RKO (cell line): ENCODE results near the gene GRM1.
"Not testable (repeated sequence)": the region's sequence is repeated elsewhere in the genome, so short reads cannot be mapped to it uniquely, and the experiment has no call there.

Experiments used
- DNase-seq: peaks from one replicate; pipeline ENCODE4 v3.0.0-alpha.2; 2016; ENCODE audit warnings: low spot score

The GRM1 gene

DNA sequence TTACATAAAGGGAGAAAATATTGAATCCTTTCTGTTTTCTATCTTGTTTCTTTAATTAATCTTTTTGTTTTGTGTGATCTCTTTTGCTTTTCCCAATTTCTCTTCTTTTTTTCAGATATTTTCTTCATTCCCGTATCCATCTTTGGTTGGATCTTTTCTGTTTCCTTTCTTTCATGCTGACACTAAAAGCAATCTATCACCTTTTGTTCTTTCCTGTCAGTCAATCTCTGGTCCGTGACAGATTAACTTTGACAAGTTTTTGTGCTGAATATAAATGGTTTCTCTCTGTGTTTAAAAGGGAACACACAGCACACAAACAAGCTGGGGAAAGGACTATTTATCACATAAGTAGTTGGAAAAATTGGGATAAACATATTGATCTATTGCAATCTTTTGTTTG, 162.8 kb downstream of the GRM1 start:
- no peak for DNase-seq

DNA sequence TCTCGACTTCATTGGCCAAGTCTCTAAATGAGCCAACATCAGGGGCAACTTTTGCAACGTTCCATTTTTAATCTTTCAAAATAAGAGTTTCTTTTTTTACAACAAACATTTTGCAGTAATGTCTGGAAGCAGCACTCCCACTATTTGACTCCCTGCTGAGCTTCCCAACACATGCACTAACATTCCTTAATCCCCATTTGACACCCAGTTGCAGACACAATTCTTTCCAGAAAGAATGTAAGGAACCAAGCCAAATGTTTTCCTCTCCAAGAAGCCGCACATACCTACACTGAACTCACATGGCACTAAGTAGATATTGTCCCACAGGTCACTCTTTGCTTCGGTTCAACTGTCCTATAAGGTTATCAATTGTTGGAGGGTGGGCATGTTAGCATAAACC, 165.6 kb downstream of the GRM1 start:
- no peak for DNase-seq

DNA sequence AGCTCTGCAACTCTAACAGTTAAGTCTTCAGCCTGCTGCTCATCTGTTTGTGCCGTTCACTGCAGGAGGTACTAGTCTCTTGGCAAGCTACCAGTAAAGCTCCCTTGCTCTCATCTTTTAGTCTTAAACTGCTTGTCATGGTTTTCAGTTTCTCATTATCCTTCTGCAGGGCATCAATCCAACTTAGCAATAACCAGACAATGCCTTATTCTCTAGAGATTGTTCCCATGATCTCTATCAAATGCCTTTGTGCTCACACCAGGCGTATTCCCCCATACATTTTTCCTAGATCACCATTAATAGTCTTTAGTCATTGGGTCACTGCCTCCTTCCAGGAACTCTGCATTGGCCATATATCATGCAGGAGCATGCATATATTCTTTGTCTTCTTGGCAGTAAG, 171.3 kb downstream of the GRM1 start:
- DNase-seq: no peak

DNA sequence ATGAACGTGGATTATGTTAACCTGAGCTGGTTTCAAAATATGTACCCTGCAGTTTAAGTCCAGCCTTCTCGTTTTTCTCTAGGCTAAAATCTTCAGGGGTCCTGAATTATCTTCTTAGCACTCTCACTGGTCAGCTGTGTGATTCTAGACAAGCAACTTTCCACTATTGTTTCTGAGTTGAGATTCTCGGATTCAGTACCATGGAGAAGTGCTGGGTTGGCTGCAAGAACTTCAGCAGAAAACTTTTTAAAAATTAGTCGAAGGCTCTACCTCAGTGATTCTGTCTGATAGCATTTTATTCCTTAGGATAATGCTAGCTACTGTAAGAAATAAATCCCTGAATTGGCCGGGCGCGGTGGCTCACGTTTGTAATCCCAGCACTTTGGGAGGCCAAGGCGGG, 173.7 kb downstream of the GRM1 start:
- DNase-seq: no peak

DNA sequence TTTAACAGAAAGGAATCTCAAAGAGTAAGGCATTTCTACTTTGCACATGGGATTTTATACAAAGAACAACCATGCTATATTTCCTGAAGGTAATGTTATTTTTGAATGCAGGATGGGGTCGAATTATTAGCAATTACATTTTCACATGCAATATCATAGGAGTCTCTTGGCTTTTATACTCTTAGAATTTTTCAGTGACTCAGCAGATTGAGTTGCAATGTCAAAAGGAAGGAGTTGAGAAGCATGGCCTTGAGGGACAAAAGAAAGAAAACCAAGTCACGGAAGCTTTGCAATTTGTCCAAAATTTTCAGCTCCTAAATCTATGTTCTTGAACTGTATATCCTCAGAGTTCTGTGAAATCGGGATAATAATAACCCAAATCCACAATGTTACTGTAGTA, 181.1 kb downstream of the GRM1 start:
- no peak for DNase-seq

DNA sequence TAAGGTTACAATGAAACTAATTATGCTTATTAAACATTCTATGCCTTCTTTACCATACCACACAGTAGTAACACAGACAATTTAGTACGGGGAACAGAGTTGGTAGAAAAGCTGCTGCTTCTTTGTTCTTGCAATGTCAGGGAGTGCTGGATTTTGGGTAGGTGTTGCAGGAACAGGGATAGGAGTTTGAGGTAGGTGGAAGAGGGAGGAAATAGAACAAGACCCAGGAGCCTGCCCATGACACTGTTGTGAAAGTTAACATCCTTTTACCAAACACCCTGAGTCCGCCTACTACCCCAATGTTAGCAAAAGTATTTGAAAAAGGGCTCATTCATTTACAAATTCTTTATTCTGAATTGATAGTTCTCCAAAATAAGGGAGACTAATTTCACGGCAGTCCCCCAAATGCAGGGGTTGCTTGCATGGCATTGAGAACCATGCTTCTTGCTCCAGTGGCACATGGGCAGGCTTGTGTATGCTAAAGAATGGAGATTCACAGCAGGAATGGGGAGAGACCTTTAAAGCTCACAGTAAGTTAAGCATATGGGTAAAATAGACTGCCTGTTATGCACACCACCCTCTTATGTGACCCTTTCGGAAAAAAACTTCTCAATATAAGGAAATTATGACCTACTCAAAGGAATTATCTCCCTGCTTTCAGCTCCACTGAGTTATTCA, 181.7 kb downstream of the GRM1 start:
- no peak for DNase-seq

DNA sequence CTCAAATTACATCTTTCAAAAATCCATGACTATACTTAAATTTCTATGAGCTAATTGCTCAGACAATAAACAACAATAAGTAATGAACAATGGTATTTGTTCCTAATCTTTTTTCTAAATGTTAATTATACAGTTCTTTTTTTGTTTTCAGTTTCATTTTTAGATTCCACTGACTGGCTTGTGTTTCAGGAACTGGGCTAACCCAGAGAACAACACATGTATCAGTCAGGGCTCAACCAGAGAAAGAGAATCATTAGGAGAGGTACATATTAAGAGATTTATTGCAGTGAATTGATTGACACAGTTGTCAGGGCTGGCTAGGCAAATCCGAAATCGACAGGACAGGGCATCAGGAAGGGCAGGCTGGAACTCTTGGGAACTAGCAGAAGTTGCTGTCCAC, 182.8 kb downstream of the GRM1 start:
- DNase-seq: no peak

DNA sequence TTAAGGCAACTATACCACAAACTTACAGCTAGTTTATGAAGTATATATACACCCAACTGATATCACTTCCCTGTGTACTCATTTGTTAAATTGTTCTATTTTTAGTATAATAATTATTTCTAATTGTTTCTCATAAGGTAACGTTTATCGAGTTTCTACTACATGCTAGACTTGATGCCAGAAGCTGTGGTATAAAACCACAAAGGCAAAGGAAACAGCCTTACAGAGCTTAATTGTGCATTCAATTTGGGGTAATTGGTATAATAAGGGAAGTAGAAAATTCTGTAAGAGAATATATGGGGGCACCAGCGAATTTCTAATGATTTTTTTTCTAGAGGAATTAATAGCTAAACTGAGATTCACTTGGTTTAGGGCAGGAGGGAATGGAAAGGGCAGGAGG, 183.9 kb downstream of the GRM1 start:
- DNase-seq: no peak

DNA sequence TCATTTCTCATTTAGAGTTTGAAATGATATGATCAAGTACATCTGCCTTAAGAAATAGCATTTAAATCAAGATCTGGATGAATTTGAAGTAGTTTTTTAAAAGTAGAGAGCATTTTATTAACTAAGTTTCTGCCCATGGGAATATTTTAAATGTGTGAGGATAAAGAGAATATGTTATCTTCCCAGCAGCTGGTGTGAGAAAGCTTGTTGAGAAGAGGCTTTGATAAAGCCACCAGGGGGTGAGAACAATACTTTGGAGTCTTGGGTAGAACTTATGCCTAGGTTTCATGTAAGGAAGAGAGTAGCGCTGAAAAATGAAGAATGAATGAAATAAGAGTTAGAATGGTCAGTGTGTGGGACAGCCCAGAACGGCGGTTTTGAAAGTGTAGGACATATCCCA, 190.2 kb downstream of the GRM1 start:
- DNase-seq: no peak

DNA sequence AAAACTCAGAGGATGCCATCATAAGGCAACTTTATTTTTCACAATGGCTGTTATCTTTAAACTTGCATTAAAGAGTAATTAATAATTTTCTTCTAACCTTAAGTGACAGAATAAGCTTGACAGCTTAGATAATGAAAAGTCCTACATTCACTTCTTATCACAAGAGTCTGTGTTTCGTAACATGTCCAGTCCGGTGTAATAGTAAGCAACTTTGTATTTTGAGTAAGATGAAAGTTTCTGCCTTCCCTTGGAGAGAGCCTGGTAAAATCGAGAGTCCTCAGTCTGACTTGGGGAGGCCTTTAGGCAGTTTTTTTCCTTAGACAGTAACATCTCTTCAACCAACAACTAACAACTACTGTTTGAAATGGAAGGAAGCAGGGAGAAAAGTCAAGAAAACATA, 195.6 kb downstream of the GRM1 start:
- no peak for DNase-seq

DNA sequence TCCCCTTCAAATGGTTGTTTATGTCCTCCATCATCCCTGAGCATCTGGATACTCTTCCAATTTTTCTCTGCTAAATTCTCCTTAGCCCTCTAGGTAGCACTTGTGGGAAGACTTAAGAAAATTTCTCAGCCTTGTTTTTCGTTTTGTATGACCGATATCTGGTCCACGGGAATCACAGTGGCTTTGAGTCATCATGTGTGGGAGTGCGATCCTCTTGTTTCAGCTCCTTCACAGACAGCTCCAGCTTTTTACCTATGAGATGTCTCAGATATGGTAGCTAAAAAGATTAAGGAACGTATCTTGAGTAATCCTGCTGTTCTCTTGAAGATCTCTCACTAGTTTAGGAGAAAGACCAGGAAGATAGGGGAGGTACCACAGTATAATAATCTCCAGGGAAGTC, 196.1 kb downstream of the GRM1 start:
- no peak for DNase-seq

DNA sequence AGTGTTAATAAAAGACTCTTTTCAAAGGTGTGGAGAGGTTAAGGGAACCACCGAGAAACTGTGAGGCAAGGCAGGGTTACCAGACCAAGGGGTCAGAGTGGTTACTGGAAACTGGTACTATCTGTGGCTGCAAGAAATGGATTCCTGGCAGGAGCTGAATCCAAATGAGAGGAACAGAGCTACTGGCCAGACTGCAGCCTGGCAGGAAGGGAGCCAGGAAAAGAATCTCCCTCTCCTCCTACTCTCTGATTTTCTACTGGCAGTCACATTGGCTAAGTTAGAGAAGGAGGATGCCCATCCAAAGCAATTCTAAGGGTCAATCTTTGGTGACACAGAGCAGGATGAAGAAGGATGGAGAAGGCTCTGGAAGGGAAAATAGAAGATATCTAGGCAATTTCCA, 211.5 kb downstream of the GRM1 start:
- no peak for DNase-seq

DNA sequence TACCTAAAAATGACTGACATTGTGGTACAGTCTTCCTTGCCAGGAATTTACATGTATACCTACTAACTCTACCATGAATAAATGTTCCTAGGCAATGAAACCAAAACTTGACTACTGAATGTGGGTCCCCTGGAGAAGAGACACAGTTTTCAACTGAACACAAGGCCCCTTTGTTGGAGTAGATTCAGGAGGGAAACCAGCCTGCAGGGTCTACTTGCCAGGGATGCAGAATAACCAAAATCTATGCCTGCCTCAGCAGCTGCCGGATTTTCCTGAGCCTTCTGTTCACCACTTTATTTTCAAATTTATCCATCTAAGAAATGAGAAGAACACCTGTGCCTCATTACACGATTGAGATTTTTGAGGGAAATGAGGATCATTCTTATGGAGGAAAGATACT, 211.9 kb downstream of the GRM1 start:
- DNase-seq: no peak

DNA sequence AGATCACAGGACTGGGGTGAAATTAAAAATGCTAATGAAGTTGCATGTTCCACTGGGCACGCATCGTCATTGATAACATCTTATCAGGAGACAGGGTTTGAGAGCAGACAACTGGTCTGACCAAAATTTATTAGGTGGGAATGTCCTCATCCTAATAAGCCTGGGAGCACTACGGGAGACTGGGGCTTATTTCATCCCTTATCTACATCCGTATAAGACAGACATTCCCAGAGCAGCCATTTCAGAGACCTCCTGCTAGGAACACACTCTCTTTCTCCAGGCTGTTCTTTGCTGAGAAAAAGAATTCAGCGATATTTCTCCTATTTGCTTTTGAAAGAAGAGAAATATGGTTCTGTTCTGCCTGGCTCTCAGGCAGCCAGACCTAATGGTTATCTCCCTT, 214.8 kb downstream of the GRM1 start:
- not testable (repeated sequence) for DNase-seq

DNA sequence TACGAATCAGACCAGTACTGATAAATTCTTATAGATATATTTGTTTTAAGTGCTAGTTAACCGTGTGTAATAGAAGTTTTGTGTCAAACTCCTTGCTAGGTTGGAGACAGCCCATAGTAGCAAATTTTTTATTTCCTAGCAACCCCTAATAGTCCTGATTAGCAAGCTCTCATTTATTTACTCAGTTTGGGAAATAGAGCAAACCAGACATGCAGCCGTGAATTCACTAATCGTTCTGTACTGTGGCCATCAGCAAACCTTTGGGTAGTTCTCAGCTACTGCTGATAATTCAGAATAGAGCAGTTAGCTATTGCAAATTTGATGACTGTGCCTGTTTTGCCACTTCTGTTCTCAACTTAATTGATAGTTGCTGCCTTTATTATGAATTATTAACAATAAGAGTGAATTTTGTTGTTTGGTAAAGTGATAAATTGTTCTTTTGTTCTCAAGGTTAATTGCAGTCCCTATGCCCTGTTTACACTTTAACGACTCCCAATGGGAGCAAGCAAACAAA, 215.8 kb downstream of the GRM1 start:
- no peak for DNase-seq

DNA sequence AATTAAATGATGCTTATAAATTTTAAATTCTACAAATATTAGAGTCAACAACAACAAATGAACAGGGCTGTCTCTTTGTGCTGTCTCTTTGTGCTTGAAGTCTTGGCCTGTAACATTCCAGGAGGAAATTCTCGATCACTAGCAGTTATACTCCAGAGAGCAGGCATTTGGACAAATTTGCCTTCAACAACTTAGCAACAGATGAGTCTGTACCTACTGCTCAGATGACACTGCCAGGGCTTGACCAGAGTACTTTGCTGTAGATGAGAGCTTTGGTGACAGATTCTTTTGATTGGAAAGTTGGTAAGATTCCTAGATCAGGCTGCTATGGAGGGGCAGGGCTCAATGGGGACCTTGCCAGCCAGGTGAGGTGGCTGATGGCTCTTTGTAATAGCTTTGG, 217.2 kb downstream of the GRM1 start:
- DNase-seq: no peak

DNA sequence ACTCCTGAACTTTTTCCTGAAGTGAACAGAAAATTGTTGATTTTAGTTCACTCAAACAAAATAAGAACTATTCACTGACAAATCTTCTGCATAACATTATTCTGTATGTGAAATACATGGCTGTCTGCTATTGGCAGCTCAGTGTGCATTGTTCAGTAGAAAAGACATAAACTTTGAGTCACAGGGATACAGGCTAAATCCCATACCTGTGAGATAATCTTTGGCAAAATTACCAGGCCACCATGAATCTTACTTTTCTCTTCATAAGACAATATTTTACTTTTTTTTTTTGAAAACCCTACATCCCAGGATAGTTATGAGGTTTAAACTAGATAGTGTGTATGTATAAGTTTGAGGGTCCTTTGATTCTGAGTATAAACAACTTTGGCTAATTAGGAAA, 224.8 kb downstream of the GRM1 start:
- DNase-seq: no peak

DNA sequence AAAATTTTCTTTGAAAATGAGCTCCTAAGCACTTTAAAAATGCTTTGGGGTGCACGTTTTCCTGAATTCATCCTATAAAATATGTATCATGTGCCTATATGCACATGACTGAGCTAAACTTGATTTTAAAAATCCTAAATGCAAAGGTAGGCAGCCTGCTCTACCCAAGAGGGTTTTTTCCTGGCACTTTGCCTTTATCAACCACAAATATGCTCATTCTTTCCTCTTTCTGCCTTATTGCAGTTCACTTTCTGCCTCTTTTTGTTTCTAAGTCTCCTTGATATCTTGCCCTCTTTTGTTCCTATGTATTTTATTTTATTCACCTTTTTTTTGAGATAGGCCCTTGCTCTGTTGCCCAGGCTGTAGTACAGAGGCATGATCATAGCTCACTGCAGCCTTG, 229.3 kb downstream of the GRM1 start:
- no peak for DNase-seq

DNA sequence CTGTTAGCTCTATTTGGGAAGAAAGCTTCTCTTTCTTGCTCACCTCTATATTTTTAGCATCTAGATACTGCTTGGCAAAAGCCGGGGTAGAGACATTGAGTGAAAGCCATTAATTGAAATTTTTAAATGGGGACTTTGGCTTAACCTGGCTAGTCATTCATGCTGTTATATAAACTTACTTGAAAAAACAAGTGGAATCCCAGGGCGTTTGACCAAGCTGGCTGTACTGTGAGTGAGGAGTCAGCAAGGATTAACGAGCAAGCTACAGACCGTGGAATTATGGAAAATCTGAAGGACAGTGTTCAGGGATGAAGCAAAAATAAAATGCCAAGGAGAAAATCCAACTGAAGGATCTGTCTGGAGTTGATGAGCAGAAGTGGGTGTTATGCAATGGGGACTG, 232.0 kb downstream of the GRM1 start:
- no peak for DNase-seq

DNA sequence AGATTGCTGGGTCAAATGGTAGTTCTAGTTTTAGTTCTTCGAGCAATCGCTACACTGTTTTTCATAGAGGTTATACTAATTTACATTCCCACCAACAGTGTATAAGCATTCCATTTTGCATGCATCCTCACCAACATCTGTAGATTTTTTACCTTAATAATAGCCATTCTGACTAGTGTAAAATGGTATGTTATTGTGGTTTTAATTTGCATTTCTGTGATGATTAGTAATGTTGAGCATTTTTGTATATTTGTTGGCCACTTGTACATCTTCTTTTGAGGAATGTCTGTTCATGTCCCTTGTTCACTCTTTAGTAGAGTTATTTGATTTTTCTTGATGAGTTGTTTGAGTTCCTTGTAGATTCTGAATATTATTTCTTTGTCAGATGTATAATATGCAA, 236.2 kb downstream of the GRM1 start:
- DNase-seq: no peak

DNA sequence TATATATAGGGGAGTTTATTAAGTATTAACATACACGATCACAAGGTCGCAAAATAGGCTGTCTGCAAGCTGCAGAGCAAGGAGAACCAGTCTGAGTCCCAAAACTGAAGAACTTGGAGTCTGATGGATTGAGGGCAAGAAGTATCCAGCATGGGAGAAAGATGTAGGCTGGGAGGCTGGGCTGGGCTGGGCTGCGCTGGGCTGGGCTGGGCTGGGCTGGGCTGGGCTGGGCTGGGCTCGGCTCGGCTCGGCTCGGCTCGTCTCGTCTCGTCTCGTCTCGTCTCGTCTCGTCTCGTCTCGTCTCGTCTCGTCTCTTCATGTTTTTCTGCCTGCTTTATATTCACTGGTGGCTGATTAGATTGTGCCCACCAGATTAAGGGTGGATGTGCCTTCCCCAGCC, 238.6 kb downstream of the GRM1 start:
- DNase-seq: no peak

DNA sequence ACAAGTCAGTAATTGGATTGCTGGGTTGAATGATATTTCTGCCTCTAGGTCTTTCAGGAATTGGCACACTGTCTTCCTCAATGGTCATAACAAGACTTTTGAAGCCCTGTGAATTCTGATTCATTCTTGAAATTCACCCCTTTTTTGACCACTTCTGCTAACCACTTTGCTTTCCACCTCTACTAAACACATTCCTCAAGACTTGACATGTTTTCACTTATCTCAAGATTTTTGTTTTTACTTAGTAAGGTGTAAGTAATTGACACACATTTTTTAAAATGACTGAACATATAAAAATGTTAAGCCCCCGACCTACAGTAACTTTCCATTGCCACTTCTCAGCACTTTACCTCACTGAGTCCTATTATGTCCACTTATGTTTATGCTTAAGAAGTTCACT, 239.1 kb downstream of the GRM1 start:
- DNase-seq: no peak

DNA sequence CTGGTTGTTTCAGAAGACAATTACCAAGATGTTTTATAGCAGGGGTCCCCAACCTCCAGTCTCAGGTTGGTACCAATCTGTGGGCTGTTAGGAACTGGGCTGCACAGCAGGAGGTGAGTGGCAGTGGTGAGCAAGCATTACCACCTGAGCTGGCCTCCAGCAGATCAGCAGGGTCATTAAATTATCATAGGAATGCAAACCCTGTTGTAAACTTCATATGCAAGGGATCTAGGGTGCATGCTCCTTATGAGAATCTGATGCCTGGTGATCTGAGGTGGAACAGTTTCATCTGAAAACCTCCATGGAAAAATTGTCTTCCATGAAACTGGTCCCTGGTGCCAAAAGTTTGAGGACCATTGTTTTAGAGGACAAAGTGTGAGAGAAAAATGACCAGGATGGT, 240.6 kb downstream of the GRM1 start:
- DNase-seq: no peak

DNA sequence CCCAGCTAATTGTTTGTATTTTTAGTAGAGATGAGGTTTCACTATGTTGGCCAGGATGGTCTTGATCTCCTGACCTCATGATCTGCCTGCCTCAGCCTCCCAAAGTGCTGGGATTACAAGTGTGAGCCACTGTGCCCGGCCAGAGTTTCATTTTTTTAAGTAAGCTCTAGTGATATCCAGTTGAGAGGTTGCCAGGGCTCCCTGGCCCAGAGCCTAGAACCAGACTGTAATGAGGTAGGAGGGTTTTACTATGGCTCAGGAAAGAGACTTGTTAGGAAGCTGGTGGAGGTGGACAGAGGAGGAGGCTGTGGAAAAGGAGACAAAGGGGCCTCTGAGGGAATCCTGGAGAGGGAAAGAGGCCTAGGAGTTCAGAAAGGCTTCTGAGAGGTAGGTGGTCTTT, 242.3 kb downstream of the GRM1 start:
- not testable (repeated sequence) for DNase-seq

DNA sequence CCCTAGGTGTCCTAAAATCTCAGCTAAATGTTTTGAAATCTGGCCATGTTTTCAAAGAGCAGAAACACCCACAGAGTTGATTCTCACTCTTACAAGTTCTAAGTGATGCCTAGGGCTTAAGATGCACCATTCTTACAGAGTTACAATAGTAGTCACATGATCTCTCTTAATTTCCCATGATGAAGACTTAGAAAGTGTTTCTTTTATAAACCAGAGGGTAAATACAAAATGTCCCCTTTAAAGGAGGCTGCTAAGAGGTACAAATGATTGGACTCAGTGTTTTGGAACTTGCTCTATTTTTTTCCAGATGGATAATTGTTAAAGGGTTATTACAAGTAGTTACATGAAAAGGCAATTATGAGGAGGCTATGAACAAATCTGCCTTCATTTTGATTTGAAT, 244.6 kb downstream of the GRM1 start:
- no peak for DNase-seq
